CMK (cell line): ENCODE measurements around the gene CLASP2.
"Not testable (repeated sequence)": the region's sequence is repeated elsewhere in the genome, so short reads cannot be mapped to it uniquely, and the experiment has no call there.

Experiments
- DNase-seq: peaks from one replicate; pipeline ENCODE4 v3.0.0-alpha.2; 2010; ENCODE audit warnings: low read depth

The CLASP2 gene

DNA sequence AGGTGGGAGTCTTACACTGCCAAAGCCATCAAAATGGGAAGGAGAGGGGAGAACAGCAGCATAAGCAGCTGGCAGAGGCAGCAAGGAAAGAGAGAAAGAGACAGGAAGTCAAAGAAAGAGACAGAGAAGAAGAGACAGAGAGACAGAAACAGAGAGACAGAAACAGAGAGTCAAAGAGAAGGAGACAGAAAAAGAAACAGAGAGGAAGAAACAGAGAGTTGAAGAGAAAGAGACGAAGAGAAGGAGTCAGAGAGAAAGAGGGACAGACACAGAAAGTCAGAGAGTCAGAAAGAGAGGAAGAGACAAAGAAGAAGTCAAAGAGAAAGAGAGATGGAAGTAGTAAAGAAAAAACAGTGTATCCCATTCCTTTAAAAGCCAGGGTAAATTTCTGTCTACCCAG lies 266.1 kb downstream of the CLASP2 start:
- DNase-seq, result not testable (repeated sequence)

- DNase-seq, result no peak
Measured at GRCh38 chr3:33447958-33448357, 270.1 kb downstream of the CLASP2 start.

DNA sequence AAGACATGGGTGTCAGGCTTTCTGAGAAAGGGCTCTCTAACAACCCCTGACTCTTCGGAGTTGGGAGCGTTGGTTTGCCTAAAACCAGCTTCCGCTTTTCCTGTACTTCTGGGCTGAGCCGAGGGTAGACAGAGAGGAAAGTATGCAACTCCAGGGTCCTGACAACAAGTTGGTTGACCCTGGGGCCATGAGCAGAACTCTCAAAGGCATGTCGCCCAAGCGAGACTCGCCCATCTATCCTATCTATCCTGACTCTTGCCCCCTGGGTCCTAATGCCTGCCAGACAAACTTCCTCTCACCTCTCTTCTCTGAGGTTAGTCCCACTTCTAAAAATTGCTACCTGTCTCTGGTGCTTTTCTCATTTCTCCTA lies 270.8 kb downstream of the CLASP2 start:
- not testable (repeated sequence) for DNase-seq
